Activated B cell treated with CpG ODN at 0.5 μM for 24 hours (primary cell): Measurements from ENCODE around the gene STXBP2. TPM values are rescaled to one million over a fixed set of nuclear protein-coding genes. Genes with fewer than 3 reads are reported as not detected.

ENCODE experiments used
- ATAC-seq: fragments of 200-7000 bp; cut with Tn5 transposase; one replicate; pipeline ENCODE4 v1.10.0; 2021; ENCODE audit warnings: low read depth, mild to moderate bottlenecking, moderate library complexity
- CTCF ChIA-PET: fragments of 350-600 bp; sonication (Branson Sonifier 250); formaldehyde crosslinking; loops from one replicate; lab custom pipeline; 2021; ENCODE audit warnings: antibody characterized with exemption; lab: Charles Lee
- POLR2A ChIA-PET: fragments of 350-600 bp; sonication (Branson Sonifier 250); formaldehyde crosslinking; loops from one replicate; lab custom pipeline; 2021; ENCODE audit warnings: antibody characterized with exemption; lab: Charles Lee
- DNase-seq: peaks from one replicate; pipeline ENCODE4 v3.0.0; 2022
- H3K27ac Mint-ChIP-seq: one replicate; pipeline ENCODE4 v1.8.0; 2020; ENCODE audit warnings: mixed read lengths
- H3K27me3 Mint-ChIP-seq: one replicate; pipeline ENCODE4 v1.8.0; 2021; ENCODE audit warnings: mixed read lengths
- H3K36me3 Mint-ChIP-seq: one replicate; pipeline ENCODE4 v1.8.0; 2021; ENCODE audit warnings: low read depth, mixed read lengths
- H3K4me1 Mint-ChIP-seq: one replicate; pipeline ENCODE4 v1.8.0; 2021; ENCODE audit warnings: mixed read lengths
- H3K4me3 Mint-ChIP-seq: one replicate; pipeline ENCODE4 v1.8.0; 2020; ENCODE audit warnings: mild to moderate bottlenecking, mixed read lengths
- H3K9me3 Mint-ChIP-seq: one replicate; pipeline ENCODE4 v1.8.0; 2020; ENCODE audit warnings: mixed read lengths
- CTCF ChIP-seq: fragments of 200-600 bp; IDR thresholded peaks from one replicate; pipeline ENCODE4 v1.8.0; 2022; ENCODE audit warnings: antibody characterized with exemption, mild to moderate bottlenecking
- intact Hi-C: fragments of 100-400 bp; cut with micrococcal nuclease; formaldehyde crosslinking; loops from one replicate; pipeline ENCODE4 v1.15.1; 2024
- total RNA-seq: library from RNA; stranded (reverse); gene quantifications from 2 replicates; pipeline ENCODE4 v1.2.3, GENCODE V29; 2022

The STXBP2 gene
- total RNA-seq, 1 donor from 2014 or later, result 176 TPM

- Mint-ChIP-seq H3K36me3 (peaks cover 6% of the 10 kb centered on the region), H3K27ac (no peak overlapping the region), H3K9me3 (no peaks in the 10 kb centered on the region), H3K4me3 (no peak overlapping the region), H3K27me3 (no peaks in the 10 kb centered on the region), H3K4me1 (no peaks in the 10 kb centered on the region)
- ATAC-seq (no peak), DNase-seq (no peak)
- POLR2A ChIA-PET, result no interaction called here
- CTCF ChIA-PET, result no interaction called here
- TF ChIP-seq CTCF, result no peak
- intact Hi-C loops, result no loop called here
Measured at GRCh38 chr19:7612282-7613274, 24.3 kb upstream of the STXBP2 start.

GRCh38 chr19:7614859-7615741 lies 21.8 kb upstream of the STXBP2 start:
- intact Hi-C loops, result no loop called here
- peaks cover 23% of the 10 kb centered on the region for H3K36me3 Mint-ChIP-seq
- H3K9me3 Mint-ChIP-seq, result no peaks in the 10 kb centered on the region
- TF ChIP-seq CTCF, result no peak
- H3K27me3 Mint-ChIP-seq, result no peaks in the 10 kb centered on the region
- ChIA-PET CTCF (no interaction called here), POLR2A (no interaction called here)
- ATAC-seq (no peak), DNase-seq (no peak)
- H3K4me3 Mint-ChIP-seq, result no peak overlapping the region
- H3K4me1 Mint-ChIP-seq, result no peaks in the 10 kb centered on the region
- no peak overlapping the region for H3K27ac Mint-ChIP-seq

- POLR2A ChIA-PET, result no interaction called here
- Mint-ChIP-seq H3K36me3 (peaks cover 41% of the 10 kb centered on the region), H3K27ac (no peak overlapping the region), H3K9me3 (no peaks in the 10 kb centered on the region), H3K4me3 (no peak overlapping the region), H3K4me1 (no peaks in the 10 kb centered on the region), H3K27me3 (no peaks in the 10 kb centered on the region)
- intact Hi-C loops, result no loop called here
- no peak for TF ChIP-seq CTCF
- ATAC-seq (no peak), DNase-seq (no peak)
- CTCF ChIA-PET, result no interaction called here
Measured at GRCh38 chr19:7617172-7617571, 19.7 kb upstream of the STXBP2 start.

- intact Hi-C loops, result no loop called here
- H3K27me3 Mint-ChIP-seq, result no peaks in the 10 kb centered on the region
- ChIA-PET POLR2A (no interaction called here), CTCF (no interaction called here)
- ATAC-seq, result no peak
- no peak overlapping the region for H3K27ac Mint-ChIP-seq
- no peaks in the 10 kb centered on the region for H3K9me3 Mint-ChIP-seq
- H3K36me3 Mint-ChIP-seq, result peaks cover 47% of the 10 kb centered on the region
- H3K4me1 Mint-ChIP-seq, result no peaks in the 10 kb centered on the region
- DNase-seq, result no peak
- H3K4me3 Mint-ChIP-seq, result no peak overlapping the region
- no peak for TF ChIP-seq CTCF
Measured at GRCh38 chr19:7617735-7618134, 19.2 kb upstream of the STXBP2 start.

GRCh38 chr19:7618348-7618747 lies 18.6 kb upstream of the STXBP2 start:
- Mint-ChIP-seq H3K4me3 (no peak overlapping the region), H3K27me3 (no peaks in the 10 kb centered on the region)
- POLR2A ChIA-PET, result no interaction called here

More at GRCh38 chr19:7618348-7618747, 18.6 kb upstream of the STXBP2 start:
- DNase-seq, result no peak
- intact Hi-C loops, result no loop called here
- no peak for ATAC-seq
- Mint-ChIP-seq H3K9me3 (no peaks in the 10 kb centered on the region), H3K4me1 (no peaks in the 10 kb centered on the region), H3K27ac (no peak overlapping the region), H3K36me3 (peaks cover 53% of the 10 kb centered on the region)
- TF ChIP-seq CTCF, result no peak
- CTCF ChIA-PET, result no interaction called here
